HG02588 (cell line): ENCODE measurements around the gene ELOVL7.
"Not testable (repeated sequence)": the region's sequence is repeated elsewhere in the genome, so short reads cannot be mapped to it uniquely, and the experiment has no call there.

ENCODE experiments used
- ATAC-seq: cut with Tn5 transposase; IDR thresholded peaks from one replicate; pipeline ENCODE4 v1.9.1; 2021; ENCODE audit warnings: mild to moderate bottlenecking, moderate library complexity; ENCODE audit not compliant: unreplicated experiment

ELOVL7 gene

GRCh38 chr5:60843936-60844905, at the start of gene ELOVL7:
Gene ELOVL7 (minus strand): TSS chr5:60844269. CDS start chr5:60787397, 56,872 bp downstream.
- peak; percentile 93 for ATAC-seq

DNA sequence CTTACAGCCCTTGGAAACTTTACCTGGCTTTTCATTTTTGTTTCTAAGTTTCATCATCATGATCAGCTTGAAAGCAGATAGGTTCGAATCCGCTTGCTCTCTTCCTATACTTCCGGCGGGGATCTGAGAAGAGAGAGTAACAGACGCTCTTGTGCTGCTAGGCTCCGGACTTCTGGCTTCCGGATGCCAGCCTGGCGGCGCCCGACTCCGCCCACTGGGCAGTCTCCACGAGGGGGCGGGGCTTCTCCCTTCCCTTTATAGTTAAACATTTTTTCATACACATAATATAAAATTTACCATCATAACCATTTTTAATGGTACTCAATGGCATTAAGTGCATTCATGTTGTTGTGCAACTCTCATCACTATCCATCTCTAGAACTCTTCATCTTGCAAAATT, 49.5 kb upstream of the ELOVL7 start:
- ATAC-seq = no peak

GRCh38 chr5:60891667-60892066, 47.6 kb upstream of the ELOVL7 start:
- no peak for ATAC-seq

DNA sequence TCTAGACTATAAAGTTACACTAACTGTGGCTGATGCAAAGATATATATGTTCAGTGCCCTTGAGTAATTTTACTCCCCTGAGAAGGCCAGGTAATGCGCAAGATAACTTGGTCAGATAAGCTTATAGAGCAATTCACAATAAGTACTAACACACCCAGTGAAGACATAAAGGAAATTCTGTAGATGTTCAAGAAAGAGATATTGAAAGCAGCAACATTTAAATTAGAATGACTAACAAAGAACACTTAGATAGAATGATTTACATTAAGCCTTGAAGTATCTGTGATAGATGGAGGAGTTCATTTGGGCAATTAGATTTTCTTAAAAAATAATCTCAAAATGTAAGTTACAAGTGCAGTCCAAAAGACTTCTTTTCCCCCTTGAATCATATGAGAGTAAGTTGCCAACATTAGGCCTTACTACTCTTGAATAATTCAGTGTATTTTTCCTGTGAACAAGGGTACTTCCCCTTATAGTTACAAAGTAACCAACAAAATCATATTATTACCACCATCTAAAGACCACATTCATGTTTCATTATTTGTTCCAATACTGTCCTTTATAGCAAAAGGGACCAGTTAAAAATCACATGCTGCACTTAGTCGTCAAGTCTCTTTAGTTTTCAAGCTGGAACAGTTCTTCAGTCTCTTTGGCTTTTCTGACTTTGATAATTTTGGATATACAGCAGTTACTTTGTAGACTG, 44.4 kb upstream of the ELOVL7 start:
- no peak for ATAC-seq

GRCh38 chr5:60887746-60888145, 43.7 kb upstream of the ELOVL7 start:
- no peak for ATAC-seq

GRCh38 chr5:60887096-60887495, 43.0 kb upstream of the ELOVL7 start:
- ATAC-seq = no peak

GRCh38 chr5:60886158-60886557, 42.1 kb upstream of the ELOVL7 start:
- ATAC-seq = no peak

GRCh38 chr5:60883229-60883628, 39.2 kb upstream of the ELOVL7 start:
- ATAC-seq = no peak

GRCh38 chr5:60872892-60873291, 28.8 kb upstream of the ELOVL7 start:
- no peak for ATAC-seq

DNA sequence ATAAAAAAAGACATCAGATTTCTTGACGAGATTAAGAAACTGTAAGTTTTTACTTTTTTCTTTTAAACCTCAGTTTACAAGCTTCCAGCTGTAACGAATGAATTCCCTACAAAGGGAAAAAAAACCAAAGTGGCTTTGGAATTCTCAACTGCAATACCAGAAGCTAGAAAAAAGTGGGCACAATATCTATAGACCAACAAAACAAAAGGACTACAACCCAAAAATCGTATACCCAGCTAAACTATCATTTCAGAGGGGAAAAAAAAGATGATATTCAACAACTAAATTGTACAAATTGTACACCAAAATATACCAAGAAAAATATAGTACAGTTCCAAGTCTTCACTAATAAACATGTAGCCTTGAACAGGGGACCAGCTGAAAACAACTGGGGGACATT, 26.8 kb upstream of the ELOVL7 start:
- ATAC-seq = no peak

- not testable (repeated sequence) for ATAC-seq
These were observed 16.5 kb upstream of the ELOVL7 start for GRCh38 chr5:60860572-60860971.

DNA sequence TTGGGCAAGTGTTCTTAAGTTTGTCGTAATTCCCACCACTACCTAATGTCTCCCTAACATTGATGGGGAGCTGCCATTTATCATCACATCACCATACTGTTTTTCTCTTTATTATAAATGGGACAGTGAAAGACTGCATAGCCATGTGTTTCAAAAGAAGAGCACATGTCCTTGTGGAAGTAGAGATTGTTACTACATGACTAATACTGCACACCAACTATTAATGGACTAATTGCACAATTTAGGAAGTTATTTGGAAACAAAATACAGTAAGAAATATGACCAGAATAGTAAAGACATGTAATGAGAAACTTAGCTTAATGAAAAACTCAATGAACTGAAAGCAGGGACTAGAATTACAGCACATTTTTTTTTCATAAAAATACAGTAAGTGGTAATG, 12.0 kb upstream of the ELOVL7 start:
- ATAC-seq = no peak

GRCh38 chr5:60852940-60853339, 8.9 kb upstream of the ELOVL7 start:
- ATAC-seq = no peak

- ATAC-seq = no peak
These were observed 8.2 kb upstream of the ELOVL7 start for GRCh38 chr5:60852317-60852716.

GRCh38 chr5:60851626-60852025, 7.6 kb upstream of the ELOVL7 start:
- ATAC-seq = no peak

DNA sequence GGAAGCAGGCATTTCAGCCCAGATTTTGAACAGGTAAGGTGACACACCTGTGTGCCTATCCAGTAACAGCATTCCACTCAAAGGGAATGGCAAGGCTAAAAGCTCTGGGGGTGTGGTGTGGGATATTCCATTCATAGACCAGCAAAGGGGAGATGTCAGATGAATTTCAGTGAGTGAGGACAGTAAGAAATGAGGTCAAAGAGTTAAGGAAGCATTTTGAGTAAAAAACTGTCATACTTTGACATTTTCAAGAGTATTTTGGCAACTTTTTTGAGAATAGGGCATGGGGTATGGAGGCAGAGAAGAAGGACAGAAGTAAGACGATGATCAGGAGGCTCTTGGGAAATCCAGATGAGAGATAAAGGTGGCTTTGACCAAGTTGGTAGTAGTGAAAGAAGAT, 2.2 kb upstream of the ELOVL7 start:
- no peak for ATAC-seq

DNA sequence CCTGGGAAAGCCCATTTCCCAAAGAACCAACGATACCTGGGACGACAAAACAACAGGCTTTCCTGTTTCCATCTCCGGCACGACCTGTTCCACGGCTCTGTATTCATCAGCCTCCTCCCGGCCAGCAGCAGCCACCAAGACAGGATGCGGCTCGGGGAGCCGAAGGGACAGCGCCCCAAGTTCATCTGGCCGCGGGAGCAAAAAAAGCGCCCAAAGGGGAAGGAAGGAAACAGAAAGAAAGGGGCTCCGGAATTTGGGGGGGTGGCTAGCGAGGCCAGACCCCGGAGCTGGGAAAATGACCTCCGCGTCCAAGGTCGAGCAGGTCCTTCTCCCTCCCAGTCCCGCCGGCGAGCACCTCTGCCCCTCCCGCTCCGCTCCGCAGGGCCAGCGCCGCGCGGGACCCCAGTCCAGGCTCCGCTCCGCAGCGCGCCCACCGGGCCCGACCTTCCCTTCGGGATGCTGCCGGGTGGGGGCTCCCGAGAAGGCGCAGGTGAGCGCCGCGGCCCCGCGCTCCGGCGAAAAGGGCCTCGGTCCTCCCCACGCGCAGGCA, 608 bp downstream of the ELOVL7 start:
- peak; percentile 18 for ATAC-seq

- no peak for ATAC-seq
These were observed 1.1 kb downstream of the ELOVL7 start for GRCh38 chr5:60842871-60843385.

- ATAC-seq = no peak
These were observed 2.7 kb downstream of the ELOVL7 start for GRCh38 chr5:60841361-60841760.

GRCh38 chr5:60836131-60836530, 7.9 kb downstream of the ELOVL7 start:
- no peak for ATAC-seq

- no peak for ATAC-seq
These were observed 8.5 kb downstream of the ELOVL7 start for GRCh38 chr5:60835554-60835953.
